ENCODE results near the gene NOL9.

NOL9 gene

Small RNA genes within 50 kb of the gene (small RNA-seq; reads per million reads assigned to genes)
- 0 reads per million in 2 experiments for gene RNU6-731P
